ENCODE results near the gene TTC5.
A peak's percentile ranks its signal among the peaks of the same experiment; 100 is the strongest.
"Not testable (repeated sequence)": the region's sequence is repeated elsewhere in the genome, so short reads cannot be mapped to it uniquely, and the experiment has no call there.

The TTC5 gene, protein sequence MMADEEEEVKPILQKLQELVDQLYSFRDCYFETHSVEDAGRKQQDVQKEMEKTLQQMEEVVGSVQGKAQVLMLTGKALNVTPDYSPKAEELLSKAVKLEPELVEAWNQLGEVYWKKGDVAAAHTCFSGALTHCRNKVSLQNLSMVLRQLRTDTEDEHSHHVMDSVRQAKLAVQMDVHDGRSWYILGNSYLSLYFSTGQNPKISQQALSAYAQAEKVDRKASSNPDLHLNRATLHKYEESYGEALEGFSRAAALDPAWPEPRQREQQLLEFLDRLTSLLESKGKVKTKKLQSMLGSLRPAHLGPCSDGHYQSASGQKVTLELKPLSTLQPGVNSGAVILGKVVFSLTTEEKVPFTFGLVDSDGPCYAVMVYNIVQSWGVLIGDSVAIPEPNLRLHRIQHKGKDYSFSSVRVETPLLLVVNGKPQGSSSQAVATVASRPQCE

DNA sequence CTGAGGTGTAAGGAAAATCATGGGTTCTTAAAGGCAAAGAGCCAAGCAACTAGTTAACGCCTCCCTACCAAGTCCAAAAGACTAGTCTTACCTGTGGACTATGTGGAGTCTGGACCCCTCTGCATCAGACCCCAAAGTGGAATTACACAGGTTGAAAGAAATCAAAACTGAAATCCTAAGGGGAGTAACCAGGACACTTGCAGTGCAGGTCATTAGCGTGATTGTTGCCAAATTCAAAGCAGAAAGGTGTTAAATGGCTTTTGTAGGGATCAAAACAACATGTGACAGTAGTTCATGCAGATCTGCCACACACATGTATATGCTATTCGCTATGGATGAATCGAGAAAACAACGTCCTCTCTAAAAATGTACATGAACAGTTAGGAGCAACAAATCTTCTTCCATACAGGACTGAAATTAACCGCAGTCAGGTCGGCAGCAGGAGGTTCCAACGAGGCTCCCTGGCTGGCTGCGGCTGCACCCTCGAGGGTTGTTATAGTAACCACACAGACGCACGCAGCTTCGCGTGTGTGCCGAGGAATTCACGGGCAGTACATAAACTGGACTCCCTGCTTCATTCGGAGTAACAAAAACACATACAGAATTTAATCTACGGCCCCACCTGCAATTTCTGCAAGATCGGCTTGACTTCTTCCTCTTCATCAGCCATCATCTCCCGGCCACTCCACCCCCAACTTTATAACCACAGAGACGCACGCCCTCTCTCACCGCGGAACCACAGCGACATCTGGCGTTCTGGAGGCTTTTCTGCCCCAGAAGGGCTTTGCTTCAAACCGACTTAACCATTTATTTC, at the start of gene TTC5:
TTC5 (minus strand) TSS at position 687 of the 814 bp plus-strand sequence; CDS start at position 673, 14 bp downstream.
- DNase-seq, result peak; percentile 91

DNA sequence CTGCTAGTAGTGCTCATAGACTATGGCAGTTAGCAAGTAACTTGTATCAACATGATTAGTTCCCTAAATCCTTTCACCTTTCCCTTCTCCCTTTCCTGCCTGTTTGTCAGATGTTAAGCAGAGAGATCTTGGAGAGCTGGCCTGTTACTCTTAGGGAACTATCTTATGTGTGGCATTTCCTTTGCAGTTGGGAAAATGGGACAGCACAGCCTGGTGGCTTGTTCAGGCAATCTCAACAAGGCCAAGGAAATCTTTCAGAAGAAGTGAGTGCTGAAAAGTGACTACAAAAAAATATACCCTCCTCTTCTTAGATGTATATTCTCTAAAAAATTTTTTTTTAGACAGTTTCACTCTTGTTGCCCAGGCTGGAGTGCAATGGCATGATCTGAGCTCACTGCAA, 45.1 kb upstream of the TTC5 start:
- no peak for DNase-seq

DNA sequence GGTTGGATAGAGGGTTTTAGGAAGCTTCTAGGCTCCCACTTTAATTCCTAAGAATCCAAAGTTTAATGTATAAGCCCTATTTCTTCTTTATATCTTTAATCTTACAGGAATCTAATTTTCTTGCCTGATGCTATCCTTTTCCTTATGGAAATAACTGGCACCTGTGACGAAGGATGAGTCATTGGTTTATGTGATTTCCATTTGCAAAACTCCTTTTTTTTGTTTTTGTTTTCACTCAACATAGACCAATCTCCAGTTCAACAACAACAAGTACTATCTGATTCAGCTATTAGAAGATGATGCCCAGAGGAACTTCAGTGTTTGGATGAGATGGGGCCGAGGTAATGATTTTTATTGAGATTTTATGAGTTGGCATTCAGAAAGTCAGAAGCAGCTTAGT, 44.5 kb upstream of the TTC5 start:
- no peak for DNase-seq

DNA sequence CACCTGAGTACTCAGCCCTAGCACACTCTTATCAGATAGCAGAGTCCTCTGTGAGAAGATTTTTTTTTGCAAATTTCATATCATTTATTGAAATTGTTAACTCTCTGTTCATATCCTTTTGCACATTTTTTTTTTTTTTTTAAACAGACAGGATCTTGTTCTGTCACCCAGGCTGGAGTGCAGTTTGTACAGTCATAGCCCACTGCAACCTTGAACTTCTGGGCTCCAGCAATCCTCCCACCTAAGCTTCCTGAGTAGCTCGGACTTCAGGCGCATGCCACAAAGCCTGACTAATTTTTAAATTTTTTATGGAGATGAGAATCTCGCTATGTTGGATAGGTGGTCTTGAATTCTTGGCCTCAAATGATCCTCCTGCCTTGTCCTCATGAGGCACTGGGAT, 42.0 kb upstream of the TTC5 start:
- no peak for DNase-seq

DNA sequence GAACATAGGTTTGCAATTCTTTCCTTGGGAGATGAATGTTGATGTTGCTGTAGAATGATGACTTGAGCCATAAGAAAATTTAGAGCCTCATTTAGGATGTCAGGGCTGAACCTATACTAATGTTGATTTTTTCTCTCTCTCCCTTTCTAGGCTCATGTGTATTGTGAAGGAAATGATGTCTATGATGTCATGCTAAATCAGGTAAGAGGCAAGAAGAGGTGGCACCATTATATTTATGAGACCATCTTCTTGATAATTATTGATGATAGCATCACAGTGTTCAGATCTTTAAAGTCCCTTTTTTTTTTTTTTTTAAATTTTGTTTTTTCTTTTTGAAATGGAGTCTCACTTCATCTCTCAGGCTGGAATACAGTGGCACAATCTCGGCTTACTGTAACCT, 41.0 kb upstream of the TTC5 start:
- no peak for DNase-seq

DNA sequence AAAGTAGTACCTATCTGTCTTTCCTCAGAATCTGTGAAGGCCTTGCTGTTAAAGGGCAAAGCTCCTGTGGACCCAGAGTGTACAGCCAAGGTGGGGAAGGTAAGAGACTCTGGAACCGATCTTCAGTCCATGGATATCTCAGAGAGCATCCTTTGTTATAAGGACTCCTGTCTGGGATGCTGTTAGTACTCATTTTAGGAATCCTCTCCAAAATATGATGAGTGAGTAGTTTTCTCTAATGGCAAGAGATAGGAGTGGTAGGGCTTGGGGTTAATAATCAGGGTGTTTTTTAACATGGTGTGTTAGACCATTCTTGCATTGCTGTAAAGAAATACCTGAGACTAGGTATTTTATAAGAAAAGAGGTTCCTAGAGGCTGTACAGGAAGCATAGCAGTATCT, 39.6 kb upstream of the TTC5 start:
- no peak for DNase-seq

DNA sequence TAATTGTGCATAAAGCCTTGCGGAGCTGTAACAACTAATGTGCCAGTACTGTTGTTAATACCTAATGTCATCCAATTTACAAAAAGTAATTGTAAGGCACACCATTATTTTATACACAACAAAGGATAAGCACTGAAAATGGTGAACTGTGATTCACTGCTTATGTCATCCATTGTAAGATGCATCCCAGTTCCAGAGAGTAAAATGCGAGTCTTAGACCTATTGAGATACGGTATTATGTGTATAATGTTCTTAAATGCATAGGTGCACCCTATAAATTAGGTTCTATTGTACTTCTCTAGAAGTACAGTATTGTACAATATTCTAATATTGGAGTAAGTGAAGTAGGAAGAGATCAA, 38.1 kb upstream of the TTC5 start:
- DNase-seq, result peak; percentile 57

DNA sequence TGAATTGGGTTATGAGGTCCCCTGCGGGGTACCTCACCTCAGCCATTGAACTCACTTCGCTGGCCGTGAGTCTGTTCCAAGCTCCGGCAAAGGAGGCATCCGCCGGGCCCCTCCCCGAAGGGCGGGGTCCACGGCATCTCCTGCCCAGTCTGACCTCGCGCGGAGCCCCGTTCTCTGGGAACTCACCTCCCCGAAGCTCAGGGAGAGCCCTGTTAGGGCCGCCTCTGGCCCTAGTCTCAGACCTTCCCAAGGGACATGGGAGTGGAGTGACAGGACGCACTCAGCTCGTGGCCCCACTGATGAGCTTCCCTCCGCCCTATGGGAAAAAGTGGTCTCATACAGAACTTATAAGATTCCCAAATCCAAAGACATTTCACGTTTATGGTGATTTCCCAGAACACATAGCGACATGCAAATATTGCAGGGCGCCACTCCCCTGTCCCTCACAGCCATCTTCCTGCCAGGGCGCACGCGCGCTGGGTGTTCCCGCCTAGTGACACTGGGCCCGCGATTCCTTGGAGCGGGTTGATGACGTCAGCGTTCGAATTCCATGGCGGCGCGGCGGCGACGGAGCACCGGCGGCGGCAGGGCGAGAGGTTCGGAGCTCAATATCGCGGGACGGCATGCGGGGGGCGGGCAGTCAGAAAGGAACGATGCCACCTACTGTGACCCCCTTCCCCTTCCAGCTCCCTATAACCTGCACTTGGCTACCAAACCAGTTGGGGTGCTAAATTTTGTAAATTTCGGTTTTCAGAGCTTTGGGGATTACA, 37.5 kb upstream of the TTC5 start, which contains the start of gene PARP2:
PARP2 (plus strand) TSS at position 544 of the 770 bp plus-strand sequence; CDS start at position 551, 7 bp downstream.
- peak; percentile 100 for DNase-seq

DNA sequence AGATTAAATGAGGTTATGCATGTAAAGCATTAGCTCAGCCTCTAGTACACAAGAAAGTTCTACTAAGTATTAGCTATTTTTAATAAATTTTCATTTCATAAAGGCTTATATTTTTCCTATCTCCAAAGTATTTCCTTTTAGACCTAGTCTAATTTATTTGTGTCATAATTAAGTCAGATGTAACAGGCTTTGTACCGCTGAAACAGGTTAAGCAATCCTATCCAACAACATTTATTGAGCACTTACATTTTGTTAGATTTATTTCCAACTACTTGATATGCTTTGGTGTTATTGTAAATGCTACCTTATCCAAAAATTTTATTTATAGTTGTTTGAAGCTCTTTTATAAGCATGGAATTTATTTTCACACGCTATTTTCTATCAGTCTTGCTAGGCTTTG, 35.9 kb upstream of the TTC5 start:
- no peak for DNase-seq

DNA sequence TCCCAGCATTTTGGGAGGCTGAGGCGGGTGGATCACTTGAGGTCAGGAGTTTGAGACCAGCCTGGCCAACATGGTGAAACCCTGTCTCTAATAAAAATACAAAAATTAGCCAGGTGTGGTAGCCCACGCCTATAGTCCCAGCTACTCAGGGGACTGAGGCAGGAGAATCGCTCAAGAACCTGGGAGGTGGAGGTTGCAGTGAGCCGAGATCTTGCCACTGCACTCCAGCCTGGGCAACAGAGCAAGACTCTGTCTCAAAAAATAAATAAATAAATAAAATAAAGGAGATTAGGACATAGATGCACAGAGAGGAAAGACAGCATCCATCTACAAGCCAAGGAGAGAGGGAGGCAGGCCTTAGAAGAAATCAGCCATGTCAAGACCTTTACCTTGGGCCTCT, 35.3 kb upstream of the TTC5 start:
- not testable (repeated sequence) for DNase-seq

DNA sequence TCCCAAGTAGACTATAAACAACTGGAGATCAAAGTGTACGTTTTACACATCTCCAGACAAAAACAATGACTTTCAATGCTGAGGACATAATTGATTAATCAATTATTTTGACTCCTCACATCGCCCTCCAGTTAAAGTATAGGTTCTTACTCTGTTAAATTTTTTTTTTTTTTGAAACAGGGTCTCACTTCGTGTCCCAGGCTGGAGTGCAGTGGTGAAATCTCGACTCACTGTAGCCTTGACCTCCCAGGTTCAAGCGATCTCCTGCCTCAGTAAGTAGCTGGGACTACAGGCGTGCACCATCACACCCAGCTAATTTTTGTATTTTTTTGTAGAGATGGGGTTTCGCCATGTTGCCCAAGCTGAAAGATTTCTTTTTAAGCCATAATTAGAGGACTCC, 28.3 kb upstream of the TTC5 start:
- no peak for DNase-seq

DNA sequence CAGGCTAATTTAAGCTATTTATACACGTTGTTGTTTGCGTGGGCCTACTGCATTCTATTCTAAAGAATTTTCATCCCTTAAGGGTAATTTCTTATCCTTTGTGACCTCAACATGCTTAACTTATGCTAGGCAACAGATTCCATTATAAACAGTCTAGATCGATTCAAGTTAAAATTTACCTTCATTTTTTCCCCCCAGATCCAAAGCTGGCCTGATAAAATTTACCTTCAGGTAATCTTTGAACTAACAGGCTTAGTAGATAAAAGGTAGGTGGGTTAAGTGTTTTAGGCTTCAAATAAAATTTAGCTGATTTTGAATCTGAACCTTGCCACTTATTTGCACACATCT, 27.7 kb upstream of the TTC5 start:
- DNase-seq, result no peak

DNA sequence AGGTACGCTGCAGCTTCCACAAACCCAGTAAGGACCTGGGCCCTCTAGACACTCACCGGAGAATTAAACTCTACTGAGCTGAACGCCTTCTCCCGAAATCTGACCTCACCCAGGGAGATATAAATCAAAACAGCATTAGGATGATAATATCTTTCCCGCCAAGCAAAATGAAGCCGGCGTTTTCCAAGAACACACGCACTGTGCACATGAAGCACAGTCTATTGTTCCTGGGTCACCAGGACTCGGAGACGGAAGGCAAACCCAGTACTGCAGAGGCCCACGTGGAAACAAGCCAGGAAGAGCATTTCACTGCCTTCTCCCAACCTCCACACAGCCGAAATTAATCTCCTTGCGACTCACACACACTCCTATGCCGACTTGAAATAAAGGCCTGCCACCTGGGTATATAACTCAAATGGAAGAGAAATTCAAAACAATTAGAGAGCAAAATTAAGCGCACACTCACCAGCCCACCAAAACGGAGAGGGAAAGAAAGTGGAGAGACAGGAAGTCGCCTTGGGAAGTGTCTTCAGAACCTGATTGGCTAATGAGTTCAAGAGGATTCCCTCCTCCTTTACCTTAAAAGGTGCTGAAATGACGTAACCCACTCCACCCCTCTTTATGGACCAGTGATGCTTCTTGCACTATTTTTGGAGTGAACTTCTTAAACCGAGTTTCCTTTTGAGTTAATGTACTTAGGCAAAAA, 27.2 kb upstream of the TTC5 start, which contains the start of gene CCNB1IP1:
CCNB1IP1 (minus strand) TSS at position 492 of the 706 bp plus-strand sequence. CDS start 16,756 bp downstream, outside the sequence.
- DNase-seq, result peak; percentile 95

DNA sequence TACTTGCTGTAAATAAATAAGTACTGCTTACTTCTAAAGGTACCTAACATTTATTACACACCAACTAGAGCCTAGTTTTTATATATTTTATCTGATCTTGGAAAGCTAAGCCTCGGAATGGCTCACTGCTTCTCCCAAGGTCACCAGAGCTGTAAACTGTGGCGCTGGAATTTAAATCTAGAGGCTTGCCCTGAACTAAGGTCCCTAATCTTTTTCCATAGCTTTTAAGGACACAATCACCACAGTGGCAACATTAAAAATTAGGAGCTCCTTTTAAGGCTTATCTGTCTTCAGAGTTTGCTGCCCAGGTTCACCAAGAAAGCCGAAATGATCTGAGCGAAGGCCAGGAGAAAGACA, 26.7 kb upstream of the TTC5 start:
- DNase-seq, result no peak

DNA sequence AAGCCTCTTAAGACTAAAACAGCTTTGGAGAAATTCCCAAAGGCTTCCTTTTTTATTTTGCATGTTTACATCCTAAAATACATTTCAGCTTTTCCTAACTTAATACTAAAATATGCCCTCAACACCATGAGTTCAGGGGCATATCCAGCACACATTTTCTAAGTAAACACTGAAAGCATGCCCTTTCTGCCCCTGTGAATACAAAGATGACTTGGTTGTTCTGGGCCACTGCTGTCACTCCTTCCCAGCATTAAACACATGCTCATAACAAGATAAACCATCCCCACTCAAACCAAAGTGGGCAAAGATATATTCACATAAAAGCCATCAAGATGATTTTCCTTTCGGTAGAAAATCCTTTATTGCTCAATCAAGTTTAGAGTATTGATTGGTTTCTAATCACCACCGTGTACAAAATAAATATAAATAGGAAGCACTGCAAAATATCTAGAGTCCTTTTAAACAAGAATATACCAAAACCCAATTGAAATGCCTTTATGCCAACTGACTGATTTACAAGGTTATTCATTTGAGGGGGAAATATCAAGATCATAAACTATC, 25.4 kb upstream of the TTC5 start:
- DNase-seq, result no peak

DNA sequence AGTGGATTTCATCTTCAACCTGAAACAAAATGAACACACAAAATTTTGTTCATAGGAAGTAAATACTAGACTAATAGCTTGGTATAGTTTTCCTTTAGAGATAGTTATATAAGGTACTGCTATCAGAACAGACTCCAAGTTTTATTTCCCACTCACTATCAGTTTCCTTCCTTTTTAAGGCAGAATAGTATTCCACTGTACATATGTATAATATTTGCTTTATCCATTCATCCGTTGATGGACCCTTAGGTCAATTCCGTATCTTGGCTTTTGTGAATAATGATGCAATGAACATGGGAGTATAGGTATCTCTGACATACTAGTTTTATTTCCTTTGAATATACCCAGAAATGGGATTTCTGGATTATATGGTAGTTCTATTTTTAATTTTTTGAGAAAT, 23.6 kb upstream of the TTC5 start:
- no peak for DNase-seq

DNA sequence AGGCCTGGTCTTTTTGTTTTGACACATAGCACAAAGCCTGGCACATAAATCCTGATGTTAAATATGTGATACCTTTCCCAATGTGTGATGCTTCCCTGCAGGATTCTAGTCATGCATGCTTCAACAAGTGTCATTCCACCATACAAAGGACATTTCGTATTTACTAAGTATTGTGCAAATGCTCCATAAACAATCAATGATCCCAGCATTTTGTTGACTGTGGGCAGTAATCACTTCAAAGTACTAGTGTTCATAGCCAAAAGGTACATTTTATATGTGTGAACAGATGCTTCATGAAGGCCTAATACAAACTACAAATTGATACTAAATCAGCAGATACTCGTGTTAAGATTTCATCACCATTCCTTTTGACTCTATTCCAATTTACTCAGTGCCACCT, 23.0 kb upstream of the TTC5 start:
- no peak for DNase-seq

DNA sequence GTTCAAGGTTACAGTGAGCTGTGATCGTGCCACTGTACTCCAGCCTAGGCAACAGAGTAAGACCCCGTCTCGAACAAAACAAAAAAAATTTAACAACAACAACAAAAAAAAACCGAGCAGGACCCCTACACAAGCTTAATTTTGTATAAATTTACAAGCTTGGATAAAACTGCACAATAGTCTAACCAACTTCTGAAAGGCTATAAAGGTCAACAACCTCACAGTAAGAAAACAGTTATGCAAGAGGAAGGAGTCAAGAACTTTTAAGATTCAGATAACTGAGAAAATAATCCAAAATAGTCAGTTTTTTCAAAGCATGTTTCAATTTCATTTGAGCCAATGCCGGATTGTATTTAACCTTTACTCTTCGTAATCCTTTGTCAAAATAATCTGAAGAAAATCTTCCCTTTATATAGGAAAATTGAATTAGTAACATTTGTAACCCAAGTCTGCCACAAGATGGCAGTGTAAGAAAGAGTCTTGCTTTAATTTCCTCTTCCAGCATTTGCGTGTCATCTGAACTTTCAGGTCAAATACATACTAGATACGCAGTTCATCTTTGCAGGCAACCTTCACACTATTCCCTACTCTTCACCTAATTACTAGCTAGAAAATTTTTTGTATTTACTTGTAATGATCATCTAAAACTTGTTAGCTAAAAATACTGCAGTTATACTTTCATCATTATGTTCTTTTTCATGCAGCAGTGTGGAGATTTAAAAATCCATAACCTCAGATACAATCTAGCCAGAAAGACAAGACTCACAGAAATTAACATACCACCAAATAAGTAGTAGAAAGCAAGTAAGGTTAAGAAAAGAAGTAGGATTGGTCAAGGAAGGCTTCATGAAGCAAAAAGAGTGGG, 21.5 kb upstream of the TTC5 start:
- DNase-seq, result peak; percentile 78

DNA sequence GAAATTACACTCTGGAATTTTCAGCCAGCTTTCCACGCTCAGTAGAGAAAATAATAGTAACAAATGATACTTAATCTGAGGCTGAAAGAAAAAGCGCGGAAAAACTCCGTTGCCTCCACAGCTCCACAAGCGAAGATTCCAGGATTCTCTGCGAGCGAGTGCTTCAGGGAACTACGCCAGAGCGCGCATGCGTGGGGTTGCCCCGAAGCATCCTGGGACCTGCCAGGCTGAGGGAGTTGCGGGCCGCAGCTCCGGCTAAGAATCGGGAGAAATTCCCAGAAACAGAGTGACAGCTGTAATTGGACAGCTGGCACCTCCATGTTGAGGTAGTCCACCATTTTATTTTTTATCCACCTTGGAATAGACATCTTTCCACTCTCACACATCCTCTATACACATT, 12.0 kb upstream of the TTC5 start:
- no peak for DNase-seq

DNA sequence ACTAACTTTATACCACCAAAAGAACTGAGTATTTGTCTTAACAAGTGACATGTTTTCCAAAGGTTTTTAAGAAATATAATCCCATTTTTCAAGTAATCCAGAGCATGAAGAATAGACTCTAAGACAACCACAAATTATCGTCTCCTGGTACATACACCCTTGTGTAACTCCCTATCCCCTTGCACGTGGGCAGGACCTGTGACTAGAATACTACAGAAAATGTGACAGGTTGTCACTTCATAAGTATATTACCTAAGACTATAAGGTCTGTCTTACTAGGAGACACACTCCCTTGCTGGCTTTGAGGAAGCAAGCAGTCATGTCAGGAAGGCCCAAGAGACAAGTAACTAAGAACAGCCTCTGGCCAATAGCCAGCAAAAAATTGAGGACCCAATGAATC, 8.3 kb upstream of the TTC5 start:
- DNase-seq, result no peak

DNA sequence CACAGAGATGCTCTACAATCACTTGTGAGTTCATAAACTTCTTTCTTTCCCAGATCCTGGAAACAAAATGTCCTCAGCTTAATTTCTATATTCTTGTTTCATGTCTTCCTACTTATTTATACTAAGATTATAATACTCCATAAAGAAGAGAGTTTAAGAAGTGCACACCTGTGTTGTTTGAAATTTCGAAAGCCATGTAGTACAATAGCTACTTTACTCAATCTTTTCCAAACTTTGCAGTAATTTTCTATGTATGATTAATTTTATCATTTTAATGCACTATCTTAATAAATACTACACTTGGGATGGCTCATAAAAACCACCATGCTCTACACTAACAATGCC, 300 bp upstream of the TTC5 start:
- DNase-seq, result no peak
